Body of pancreas (tissue), 4 donors: ENCODE data around the gene ITPRIPL2. TPM values are rescaled to one million over a fixed set of nuclear protein-coding genes. Genes with fewer than 3 reads are reported as not detected.

ENCODE experiments used
- ATAC-seq: fragments of 150-250 bp; one replicate; pipeline ENCODE4 v1.9.1; 2016
- DNase-seq, 4 donors: peaks; one replicate each; pipeline ENCODE4 v3.0.0-alpha.2; 2019
- H3K27ac ChIP-seq, 4 donors: fragments of 200-600 bp; sonication (generic); 1 replicate in 3 of 4; 2 replicates in 1 of 4; pipeline versions ENCODE4 v1.5.1 to v1.6.1; 2016 to 2019; ENCODE audit warnings: mild to moderate bottlenecking in 1 of 4, mixed read lengths in 1 of 4, moderate library complexity in 1 of 4
- H3K27me3 ChIP-seq, 2 donors: fragments of 200-600 bp; sonication (generic); one replicate each; pipeline ENCODE4 v1.6.0; 2016; ENCODE audit warnings: mild to moderate bottlenecking in 1 of 2
- H3K36me3 ChIP-seq, 2 donors: fragments of 200-600 bp; sonication (generic); replicated peaks in 1 of 2; 2 replicates each; pipeline ENCODE4 v1.5.1; 2016; ENCODE audit warnings: low read depth in 2 of 2; ENCODE audit not compliant: insufficient read depth in 1 of 2
- H3K4me1 ChIP-seq: fragments of 200-600 bp; sonication (generic); one replicate; pipeline ENCODE4 v1.6.0; 2016
- H3K4me3 ChIP-seq, 2 donors: fragments of 200-600 bp; sonication (generic); 1 replicate in 1 of 2; 2 replicates in 1 of 2; pipeline ENCODE4 v1.5.1; 2016 to 2019
- H3K9me3 ChIP-seq, 3 donors: fragments of 200-600 bp; sonication (generic); 1 replicate in 2 of 3; 2 replicates in 1 of 3; pipeline ENCODE4 v1.5.1; 2016
- POLR2A ChIP-seq, 3 donors: fragments of 450-650 bp; IDR thresholded peaks; one replicate each; pipeline ENCODE4 v1.6.1; 2016; ENCODE audit warnings: antibody characterized with exemption in 3 of 3, mild to moderate bottlenecking in 2 of 3
- WGBS, 2 donors: methylation state at CpG; one replicate each; pipeline ENCODE4 v1.1.5; 2017; 5-methylcytosine and 5-hydroxymethylcytosine counted together
- intact Hi-C: fragments of 100-400 bp; cut with DNase I; formaldehyde crosslinking; loops from one replicate; pipeline ENCODE4 v1.15.1; 2023
- total RNA-seq, 2 donors: library from RNA; depleted of rRNA; stranded (reverse); fragments of >200 nt; gene quantifications; one replicate each; pipeline ENCODE4 v1.1.0, GENCODE V29; 2016
- TF ChIP-seq, protein P1 (sequence below), 7 experiments: fragments of 450-650 bp in 4 of 7; fragments of 200-600 bp in 3 of 7; sonication (generic) in 3 of 7; IDR thresholded peaks; one replicate each; pipeline ENCODE4 v1.5.1; 2016 to 2019; ENCODE audit warnings: antibody characterized with exemption in 7 of 7

Gene ITPRIPL2
- total RNA-seq, 2 donors from 2014 or later: 22.7 to 35.5 TPM

DNA sequence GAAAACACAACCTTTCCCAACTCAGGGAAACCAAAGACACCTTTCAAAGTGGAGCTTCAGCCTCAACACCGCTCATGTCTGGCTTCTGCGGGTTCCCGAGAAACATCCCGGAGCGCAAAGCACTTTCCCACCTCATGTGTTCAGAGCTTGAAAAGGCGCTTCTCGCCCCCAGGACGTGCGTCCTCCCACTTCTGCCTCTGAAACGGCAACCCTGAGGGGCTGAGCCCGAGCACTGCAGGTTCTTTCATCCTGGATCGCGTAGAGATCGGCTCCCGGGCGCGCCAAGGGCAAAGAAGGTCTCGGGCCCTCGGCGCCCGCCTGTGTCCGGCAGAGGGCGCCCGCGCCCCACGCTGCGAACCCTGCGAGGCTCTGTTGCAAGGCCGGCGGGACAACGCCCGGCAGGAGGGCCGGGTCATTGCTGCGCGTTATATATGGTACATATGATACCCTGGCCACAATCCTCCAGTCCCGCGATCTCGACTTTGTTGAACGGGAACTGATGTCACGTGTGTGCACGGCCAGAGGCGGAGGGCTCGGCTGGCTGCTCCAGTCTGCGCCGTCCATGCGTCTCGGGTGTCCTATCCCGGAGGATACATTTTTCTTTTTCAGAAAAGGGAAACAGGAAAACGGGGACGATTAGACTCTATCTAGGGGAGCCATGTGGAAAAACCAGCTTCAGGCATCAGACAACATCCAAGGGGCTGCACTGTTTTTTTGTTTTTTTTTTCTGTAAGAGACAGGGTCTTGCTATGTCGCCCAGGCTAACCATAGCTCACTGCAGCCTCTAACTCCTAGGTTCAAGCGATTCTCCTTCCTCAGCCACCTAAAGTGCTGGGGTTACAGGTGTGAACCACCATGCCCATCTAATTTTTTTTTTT is 27.2 kb upstream of the ITPRIPL2 start:
- Histone ChIP-seq H3K9me3 (no peaks in the 10 kb centered on the region), H3K4me1 (peaks cover 15% of the 10 kb centered on the region), H3K36me3 (peaks cover 0 to 2% of the 10 kb centered on the region in 2 donors), H3K4me3 (no peak overlapping the region), H3K27me3 (no peaks in the 10 kb centered on the region), H3K27ac (no peak overlapping the region)
- DNase-seq: peak; percentile 82 to 87 (median 84)
- 10 to 40% methylated on average over 13 to 52 of the region's 52 CpGs for WGBS, 2 donors
- peak; percentile 97 for ATAC-seq
- intact Hi-C loops: loop anchor here (5.0 to 10.0 kb wide), 2 partner anchors 291 to 408 kb away; no protein-coding TSS in a partner anchor
- TF ChIP-seq, protein P1, sequence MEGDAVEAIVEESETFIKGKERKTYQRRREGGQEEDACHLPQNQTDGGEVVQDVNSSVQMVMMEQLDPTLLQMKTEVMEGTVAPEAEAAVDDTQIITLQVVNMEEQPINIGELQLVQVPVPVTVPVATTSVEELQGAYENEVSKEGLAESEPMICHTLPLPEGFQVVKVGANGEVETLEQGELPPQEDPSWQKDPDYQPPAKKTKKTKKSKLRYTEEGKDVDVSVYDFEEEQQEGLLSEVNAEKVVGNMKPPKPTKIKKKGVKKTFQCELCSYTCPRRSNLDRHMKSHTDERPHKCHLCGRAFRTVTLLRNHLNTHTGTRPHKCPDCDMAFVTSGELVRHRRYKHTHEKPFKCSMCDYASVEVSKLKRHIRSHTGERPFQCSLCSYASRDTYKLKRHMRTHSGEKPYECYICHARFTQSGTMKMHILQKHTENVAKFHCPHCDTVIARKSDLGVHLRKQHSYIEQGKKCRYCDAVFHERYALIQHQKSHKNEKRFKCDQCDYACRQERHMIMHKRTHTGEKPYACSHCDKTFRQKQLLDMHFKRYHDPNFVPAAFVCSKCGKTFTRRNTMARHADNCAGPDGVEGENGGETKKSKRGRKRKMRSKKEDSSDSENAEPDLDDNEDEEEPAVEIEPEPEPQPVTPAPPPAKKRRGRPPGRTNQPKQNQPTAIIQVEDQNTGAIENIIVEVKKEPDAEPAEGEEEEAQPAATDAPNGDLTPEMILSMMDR (IDR thresholded peaks at IDR 0.05): peak; percentile 93 to 100 (median 98)
- TF ChIP-seq POLR2A (IDR thresholded peaks at IDR 0.05): peak in 1 of 3 donors; percentile 27

DNA sequence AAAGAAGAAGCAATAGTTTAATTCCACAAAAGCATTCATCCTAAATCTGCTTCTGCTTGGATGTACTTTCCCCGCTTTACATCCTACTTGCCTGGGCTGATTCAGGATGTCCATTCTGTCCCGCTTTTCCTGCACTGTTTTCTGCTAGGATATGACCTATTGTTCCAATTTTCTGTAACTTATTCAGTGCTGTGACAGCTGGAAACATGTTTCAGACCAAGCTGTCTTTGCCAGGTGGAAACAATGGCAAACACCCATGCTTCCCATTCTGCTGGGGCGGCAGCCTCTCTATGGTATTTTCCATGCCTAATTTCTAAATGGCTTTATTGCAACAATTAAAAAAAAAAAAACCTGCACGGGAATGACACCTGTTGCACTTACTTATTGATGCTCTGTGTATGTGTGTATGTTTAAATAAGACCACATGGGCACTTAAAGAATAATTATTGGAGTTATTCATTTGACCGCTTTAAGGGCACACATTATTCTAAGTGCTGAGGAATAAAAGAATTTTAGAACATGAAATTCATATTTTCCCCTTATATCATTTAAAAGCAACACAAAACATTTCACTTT is 25.3 kb upstream of the ITPRIPL2 start:
- peaks cover 15% of the 10 kb centered on the region for H3K4me1 ChIP-seq
- no peak for TF ChIP-seq POLR2A (IDR thresholded peaks at IDR 0.05)
- TF ChIP-seq, protein P1 (IDR thresholded peaks at IDR 0.05): no peak
- H3K27ac ChIP-seq: no peak overlapping the region
- no peaks in the 10 kb centered on the region for H3K9me3 ChIP-seq
- DNase-seq (no peak), ATAC-seq (no peak)
- intact Hi-C loops: loop anchor here (5.0 to 10.0 kb wide), 2 partner anchors 289 to 406 kb away; no protein-coding TSS in a partner anchor
- WGBS, 2 donors: 84 to 86% methylated on average over 5 of the region's 5 CpGs
- no peak overlapping the region for H3K4me3 ChIP-seq
- H3K27me3 ChIP-seq: no peaks in the 10 kb centered on the region
- H3K36me3 ChIP-seq: no peaks in the 10 kb centered on the region

- TF ChIP-seq, protein P1 (IDR thresholded peaks at IDR 0.05): no peak
- no peak for TF ChIP-seq POLR2A (IDR thresholded peaks at IDR 0.05)
- H3K36me3 ChIP-seq: no peaks in the 10 kb centered on the region
- no peak for DNase-seq
- no peaks in the 10 kb centered on the region for H3K9me3 ChIP-seq
- H3K27ac ChIP-seq: no peak overlapping the region
- 80 to 87% methylated on average over 3 of the region's 3 CpGs for WGBS, 2 donors
- no peak overlapping the region for H3K4me3 ChIP-seq
- no peaks in the 10 kb centered on the region for H3K27me3 ChIP-seq
- ATAC-seq: no peak
- peaks cover 15% of the 10 kb centered on the region for H3K4me1 ChIP-seq
- intact Hi-C loops: loop anchor here (5.0 to 10.0 kb wide), 2 partner anchors 288 to 405 kb away; no protein-coding TSS in a partner anchor
Observed at GRCh38 chr16:19089410-19089955, 24.3 kb upstream of the ITPRIPL2 start.

DNA sequence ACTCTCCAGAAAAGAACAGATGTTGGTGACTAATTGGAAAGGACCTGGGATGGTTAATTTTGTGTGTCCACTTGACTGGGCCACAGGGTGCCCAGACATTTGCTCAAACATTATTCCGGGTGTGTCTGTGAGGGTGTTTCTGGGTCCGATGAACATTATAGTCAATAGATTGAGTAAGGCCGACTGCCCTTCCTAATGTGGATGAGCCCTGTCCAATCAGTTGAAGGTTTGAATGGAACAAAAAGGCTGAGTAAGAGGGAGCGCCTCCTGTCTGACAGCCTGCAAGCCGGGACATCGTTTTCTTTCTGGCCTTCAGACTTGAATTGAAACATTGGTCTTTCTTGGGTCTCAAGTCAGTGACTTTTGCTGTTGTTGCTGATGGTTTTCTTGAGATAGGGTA is 22.8 kb upstream of the ITPRIPL2 start:
- Histone ChIP-seq H3K9me3 (no peaks in the 10 kb centered on the region), H3K27ac (no peak overlapping the region), H3K36me3 (no peaks in the 10 kb centered on the region), H3K4me3 (no peak overlapping the region), H3K27me3 (no peaks in the 10 kb centered on the region), H3K4me1 (peaks cover 10% of the 10 kb centered on the region)
- DNase-seq: no peak
- no peak for ATAC-seq
- intact Hi-C loops: no loop called here
- no peak for TF ChIP-seq POLR2A (IDR thresholded peaks at IDR 0.05)
- TF ChIP-seq, protein P1 (IDR thresholded peaks at IDR 0.05): no peak
- 85 to 94% methylated on average over 6 of the region's 6 CpGs for WGBS, 2 donors
